GM06990 (cell line): Measurements from ENCODE around the gene CCSER1.
"Not testable (repeated sequence)": the region's sequence is repeated elsewhere in the genome, so short reads cannot be mapped to it uniquely, and the experiment has no call there.

ENCODE experiments used
- DNase-seq: peaks from one replicate; pipeline ENCODE4 v3.0.0-alpha.2; 2011; ENCODE audit not compliant: insufficient read length; ENCODE audit errors: extremely low read depth
- H3K27me3 ChIP-seq: replicated peaks from 2 replicates; pipeline ENCODE4 v1.6.0; 2011; ENCODE audit warnings: low read length; ENCODE audit not compliant: control insufficient read depth, insufficient read depth
- H3K36me3 ChIP-seq: 2 replicates; pipeline ENCODE4 v1.5.1; 2011; ENCODE audit warnings: low read length; ENCODE audit not compliant: control insufficient read depth, insufficient read depth
- H3K4me3 ChIP-seq: replicated peaks from 2 replicates; pipeline ENCODE4 v1.5.1; 2011; ENCODE audit warnings: low read depth, mild to moderate bottlenecking, control low read depth, low read length
- CTCF ChIP-seq: IDR thresholded peaks from 2 replicates; pipeline ENCODE4 v1.5.1; 2011; ENCODE audit warnings: low read length, control low read depth, mild to moderate bottlenecking, inconsistent platforms; ENCODE audit not compliant: insufficient read depth, poor library complexity, severe bottlenecking

Gene CCSER1

GRCh38 chr4:91304292-91304691 lies 1177.1 kb downstream of the CCSER1 start:
- no peak for DNase-seq
- TF ChIP-seq CTCF: no peak
- H3K27me3 ChIP-seq: no peaks in the 10 kb centered on the region
- no peak overlapping the region for H3K4me3 ChIP-seq
- no peaks in the 10 kb centered on the region for H3K36me3 ChIP-seq

GRCh38 chr4:91317434-91317833 lies 1190.2 kb downstream of the CCSER1 start:
- Histone ChIP-seq H3K36me3 (no peaks in the 10 kb centered on the region), H3K4me3 (no peak overlapping the region), H3K27me3 (no peaks in the 10 kb centered on the region)
- no peak for TF ChIP-seq CTCF
- DNase-seq: no peak

- H3K27me3 ChIP-seq: no peaks in the 10 kb centered on the region
- no peaks in the 10 kb centered on the region for H3K36me3 ChIP-seq
- no peak overlapping the region for H3K4me3 ChIP-seq
- no peak for TF ChIP-seq CTCF
- DNase-seq: no peak
Measured at GRCh38 chr4:91319556-91320268, 1192.5 kb downstream of the CCSER1 start.

GRCh38 chr4:91322961-91323360 lies 1195.8 kb downstream of the CCSER1 start:
- Histone ChIP-seq H3K36me3 (no peaks in the 10 kb centered on the region), H3K27me3 (no peaks in the 10 kb centered on the region), H3K4me3 (no peak overlapping the region)
- no peak for TF ChIP-seq CTCF
- no peak for DNase-seq

GRCh38 chr4:91325495-91325894 lies 1198.3 kb downstream of the CCSER1 start:
- H3K27me3 ChIP-seq: no peaks in the 10 kb centered on the region
- no peak for TF ChIP-seq CTCF
- H3K36me3 ChIP-seq: no peaks in the 10 kb centered on the region
- no peak overlapping the region for H3K4me3 ChIP-seq
- no peak for DNase-seq

GRCh38 chr4:91326167-91326566 lies 1199.0 kb downstream of the CCSER1 start:
- not testable (repeated sequence) for DNase-seq, H3K27me3 ChIP-seq, H3K4me3 ChIP-seq, H3K36me3 ChIP-seq
